ENCODE results near the gene TFPI2.
"Not testable (repeated sequence)": the region's sequence is repeated elsewhere in the genome, so short reads cannot be mapped to it uniquely, and the experiment has no call there.

DNA sequence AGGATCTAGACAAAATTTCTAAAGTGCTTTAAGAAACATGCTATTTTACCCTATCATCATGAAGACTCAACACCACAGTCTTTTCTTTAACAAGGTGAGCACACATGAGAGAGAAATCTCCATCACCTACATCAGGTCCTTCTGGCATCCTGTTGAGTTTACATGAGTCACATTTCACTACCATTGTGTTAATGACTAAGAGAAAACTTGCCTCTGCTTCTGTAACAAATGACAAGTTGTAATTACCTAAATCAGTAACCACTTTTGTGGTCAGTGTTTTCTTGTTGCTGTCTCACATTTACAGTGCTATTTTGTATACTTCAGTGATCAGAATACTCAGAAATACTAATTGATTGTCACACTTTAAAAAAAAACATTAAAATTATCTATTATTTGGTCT is 25.3 kb upstream of the TFPI2 start:
- not testable (repeated sequence) for TF ChIP-seq POLR2A (IDR thresholded peaks at IDR 0.05)
- TF ChIP-seq, protein P1, sequence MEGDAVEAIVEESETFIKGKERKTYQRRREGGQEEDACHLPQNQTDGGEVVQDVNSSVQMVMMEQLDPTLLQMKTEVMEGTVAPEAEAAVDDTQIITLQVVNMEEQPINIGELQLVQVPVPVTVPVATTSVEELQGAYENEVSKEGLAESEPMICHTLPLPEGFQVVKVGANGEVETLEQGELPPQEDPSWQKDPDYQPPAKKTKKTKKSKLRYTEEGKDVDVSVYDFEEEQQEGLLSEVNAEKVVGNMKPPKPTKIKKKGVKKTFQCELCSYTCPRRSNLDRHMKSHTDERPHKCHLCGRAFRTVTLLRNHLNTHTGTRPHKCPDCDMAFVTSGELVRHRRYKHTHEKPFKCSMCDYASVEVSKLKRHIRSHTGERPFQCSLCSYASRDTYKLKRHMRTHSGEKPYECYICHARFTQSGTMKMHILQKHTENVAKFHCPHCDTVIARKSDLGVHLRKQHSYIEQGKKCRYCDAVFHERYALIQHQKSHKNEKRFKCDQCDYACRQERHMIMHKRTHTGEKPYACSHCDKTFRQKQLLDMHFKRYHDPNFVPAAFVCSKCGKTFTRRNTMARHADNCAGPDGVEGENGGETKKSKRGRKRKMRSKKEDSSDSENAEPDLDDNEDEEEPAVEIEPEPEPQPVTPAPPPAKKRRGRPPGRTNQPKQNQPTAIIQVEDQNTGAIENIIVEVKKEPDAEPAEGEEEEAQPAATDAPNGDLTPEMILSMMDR (IDR thresholded peaks at IDR 0.05), result not testable (repeated sequence)

Data from stomach (tissue), 4 donors.